WTC11 (cell line): Measurements from ENCODE around the gene IFNG.

ENCODE experiments used
- IRF2 ChIP-seq: sonication (generic); formaldehyde crosslinking; IDR thresholded peaks from 2 replicates; pipeline ENCODE4 v1.8.0; 2022; ENCODE audit warnings: low read depth, missing genetic modification reagents, borderline replicate concordance
- KAT7 ChIP-seq: sonication (generic); formaldehyde crosslinking; IDR thresholded peaks from 2 replicates; pipeline ENCODE4 v1.8.1; 2023; ENCODE audit warnings: missing genetic modification reagents, mild to moderate bottlenecking, borderline replicate concordance
- ZNF423 ChIP-seq: fragments of 250-450 bp; sonication (Bioruptor Pico); IDR thresholded peaks from 2 replicates; pipeline ENCODE4 v2.1.2; 2022; ENCODE audit warnings: mild to moderate bottlenecking, moderate library complexity
- TF ChIP-seq, protein P1 (sequence below): sonication (generic); formaldehyde crosslinking; IDR thresholded peaks from 2 replicates; pipeline ENCODE4 v1.8.0; 2022; ENCODE audit warnings: missing genetic modification reagents
- TF ChIP-seq, protein P2 (sequence below): fragments of 200-600 bp; IDR thresholded peaks from 2 replicates; pipeline ENCODE4 v1.8.0; 2022; ENCODE audit warnings: antibody characterized with exemption
- TF ChIP-seq, protein P3 (sequence below): sonication (generic); formaldehyde crosslinking; IDR thresholded peaks from 2 replicates; pipeline ENCODE4 v1.8.1; 2023; ENCODE audit warnings: mild to moderate bottlenecking, missing genetic modification reagents, moderate library complexity
- TF ChIP-seq, protein P4 (sequence below): fragments of 250-450 bp; sonication (Bioruptor Pico); IDR thresholded peaks from 2 replicates; pipeline ENCODE4 v1.8.0; 2021; ENCODE audit warnings: mild to moderate bottlenecking
- TF ChIP-seq, protein P5 (sequence below): sonication (generic); formaldehyde crosslinking; IDR thresholded peaks from 2 replicates; pipeline ENCODE4 v1.8.1; 2023; ENCODE audit warnings: mild to moderate bottlenecking, missing genetic modification reagents
- TF ChIP-seq, protein P6 (sequence below): sonication (generic); formaldehyde crosslinking; IDR thresholded peaks from 2 replicates; pipeline ENCODE4 v1.8.0; 2022; ENCODE audit warnings: mild to moderate bottlenecking, missing genetic modification reagents

DNA sequence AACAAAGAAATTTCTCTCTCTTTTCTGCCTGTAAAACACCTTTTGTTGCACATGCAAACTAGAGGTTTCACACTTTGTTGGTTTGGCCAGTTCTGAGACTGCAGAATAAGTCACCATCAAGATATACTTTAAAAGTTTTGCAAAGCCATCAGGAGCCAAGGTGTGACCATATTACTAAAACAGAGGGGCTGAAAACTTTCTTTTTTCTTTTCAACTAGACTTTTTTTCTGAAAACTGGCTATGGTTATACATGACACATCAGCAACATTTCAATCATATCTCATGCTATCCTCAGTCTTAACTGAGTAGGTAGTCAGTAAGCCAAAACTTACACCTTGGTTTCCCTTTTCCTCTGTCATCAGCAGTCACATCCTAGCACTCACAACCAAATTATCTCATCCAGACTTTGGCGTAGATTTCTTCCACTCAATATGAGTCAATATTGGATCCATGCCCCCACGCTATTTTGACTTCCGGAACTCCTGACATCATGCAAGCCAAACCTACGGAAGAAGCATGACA lies 4.1 kb upstream of the IFNG start:
- TF ChIP-seq, protein P1, sequence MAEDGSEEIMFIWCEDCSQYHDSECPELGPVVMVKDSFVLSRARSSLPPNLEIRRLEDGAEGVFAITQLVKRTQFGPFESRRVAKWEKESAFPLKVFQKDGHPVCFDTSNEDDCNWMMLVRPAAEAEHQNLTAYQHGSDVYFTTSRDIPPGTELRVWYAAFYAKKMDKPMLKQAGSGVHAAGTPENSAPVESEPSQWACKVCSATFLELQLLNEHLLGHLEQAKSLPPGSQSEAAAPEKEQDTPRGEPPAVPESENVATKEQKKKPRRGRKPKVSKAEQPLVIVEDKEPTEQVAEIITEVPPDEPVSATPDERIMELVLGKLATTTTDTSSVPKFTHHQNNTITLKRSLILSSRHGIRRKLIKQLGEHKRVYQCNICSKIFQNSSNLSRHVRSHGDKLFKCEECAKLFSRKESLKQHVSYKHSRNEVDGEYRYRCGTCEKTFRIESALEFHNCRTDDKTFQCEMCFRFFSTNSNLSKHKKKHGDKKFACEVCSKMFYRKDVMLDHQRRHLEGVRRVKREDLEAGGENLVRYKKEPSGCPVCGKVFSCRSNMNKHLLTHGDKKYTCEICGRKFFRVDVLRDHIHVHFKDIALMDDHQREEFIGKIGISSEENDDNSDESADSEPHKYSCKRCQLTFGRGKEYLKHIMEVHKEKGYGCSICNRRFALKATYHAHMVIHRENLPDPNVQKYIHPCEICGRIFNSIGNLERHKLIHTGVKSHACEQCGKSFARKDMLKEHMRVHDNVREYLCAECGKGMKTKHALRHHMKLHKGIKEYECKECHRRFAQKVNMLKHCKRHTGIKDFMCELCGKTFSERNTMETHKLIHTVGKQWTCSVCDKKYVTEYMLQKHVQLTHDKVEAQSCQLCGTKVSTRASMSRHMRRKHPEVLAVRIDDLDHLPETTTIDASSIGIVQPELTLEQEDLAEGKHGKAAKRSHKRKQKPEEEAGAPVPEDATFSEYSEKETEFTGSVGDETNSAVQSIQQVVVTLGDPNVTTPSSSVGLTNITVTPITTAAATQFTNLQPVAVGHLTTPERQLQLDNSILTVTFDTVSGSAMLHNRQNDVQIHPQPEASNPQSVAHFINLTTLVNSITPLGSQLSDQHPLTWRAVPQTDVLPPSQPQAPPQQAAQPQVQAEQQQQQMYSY (CRISPR knock-in tag): no peak
- TF ChIP-seq, protein P2, sequence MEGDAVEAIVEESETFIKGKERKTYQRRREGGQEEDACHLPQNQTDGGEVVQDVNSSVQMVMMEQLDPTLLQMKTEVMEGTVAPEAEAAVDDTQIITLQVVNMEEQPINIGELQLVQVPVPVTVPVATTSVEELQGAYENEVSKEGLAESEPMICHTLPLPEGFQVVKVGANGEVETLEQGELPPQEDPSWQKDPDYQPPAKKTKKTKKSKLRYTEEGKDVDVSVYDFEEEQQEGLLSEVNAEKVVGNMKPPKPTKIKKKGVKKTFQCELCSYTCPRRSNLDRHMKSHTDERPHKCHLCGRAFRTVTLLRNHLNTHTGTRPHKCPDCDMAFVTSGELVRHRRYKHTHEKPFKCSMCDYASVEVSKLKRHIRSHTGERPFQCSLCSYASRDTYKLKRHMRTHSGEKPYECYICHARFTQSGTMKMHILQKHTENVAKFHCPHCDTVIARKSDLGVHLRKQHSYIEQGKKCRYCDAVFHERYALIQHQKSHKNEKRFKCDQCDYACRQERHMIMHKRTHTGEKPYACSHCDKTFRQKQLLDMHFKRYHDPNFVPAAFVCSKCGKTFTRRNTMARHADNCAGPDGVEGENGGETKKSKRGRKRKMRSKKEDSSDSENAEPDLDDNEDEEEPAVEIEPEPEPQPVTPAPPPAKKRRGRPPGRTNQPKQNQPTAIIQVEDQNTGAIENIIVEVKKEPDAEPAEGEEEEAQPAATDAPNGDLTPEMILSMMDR: no peak
- TF ChIP-seq, protein P3, sequence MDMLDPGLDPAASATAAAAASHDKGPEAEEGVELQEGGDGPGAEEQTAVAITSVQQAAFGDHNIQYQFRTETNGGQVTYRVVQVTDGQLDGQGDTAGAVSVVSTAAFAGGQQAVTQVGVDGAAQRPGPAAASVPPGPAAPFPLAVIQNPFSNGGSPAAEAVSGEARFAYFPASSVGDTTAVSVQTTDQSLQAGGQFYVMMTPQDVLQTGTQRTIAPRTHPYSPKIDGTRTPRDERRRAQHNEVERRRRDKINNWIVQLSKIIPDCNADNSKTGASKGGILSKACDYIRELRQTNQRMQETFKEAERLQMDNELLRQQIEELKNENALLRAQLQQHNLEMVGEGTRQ (CRISPR knock-in tag): no peak
- TF ChIP-seq, protein P4, sequence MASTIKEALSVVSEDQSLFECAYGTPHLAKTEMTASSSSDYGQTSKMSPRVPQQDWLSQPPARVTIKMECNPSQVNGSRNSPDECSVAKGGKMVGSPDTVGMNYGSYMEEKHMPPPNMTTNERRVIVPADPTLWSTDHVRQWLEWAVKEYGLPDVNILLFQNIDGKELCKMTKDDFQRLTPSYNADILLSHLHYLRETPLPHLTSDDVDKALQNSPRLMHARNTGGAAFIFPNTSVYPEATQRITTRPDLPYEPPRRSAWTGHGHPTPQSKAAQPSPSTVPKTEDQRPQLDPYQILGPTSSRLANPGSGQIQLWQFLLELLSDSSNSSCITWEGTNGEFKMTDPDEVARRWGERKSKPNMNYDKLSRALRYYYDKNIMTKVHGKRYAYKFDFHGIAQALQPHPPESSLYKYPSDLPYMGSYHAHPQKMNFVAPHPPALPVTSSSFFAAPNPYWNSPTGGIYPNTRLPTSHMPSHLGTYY (CRISPR knock-in tag): no peak
- TF ChIP-seq, protein P5, sequence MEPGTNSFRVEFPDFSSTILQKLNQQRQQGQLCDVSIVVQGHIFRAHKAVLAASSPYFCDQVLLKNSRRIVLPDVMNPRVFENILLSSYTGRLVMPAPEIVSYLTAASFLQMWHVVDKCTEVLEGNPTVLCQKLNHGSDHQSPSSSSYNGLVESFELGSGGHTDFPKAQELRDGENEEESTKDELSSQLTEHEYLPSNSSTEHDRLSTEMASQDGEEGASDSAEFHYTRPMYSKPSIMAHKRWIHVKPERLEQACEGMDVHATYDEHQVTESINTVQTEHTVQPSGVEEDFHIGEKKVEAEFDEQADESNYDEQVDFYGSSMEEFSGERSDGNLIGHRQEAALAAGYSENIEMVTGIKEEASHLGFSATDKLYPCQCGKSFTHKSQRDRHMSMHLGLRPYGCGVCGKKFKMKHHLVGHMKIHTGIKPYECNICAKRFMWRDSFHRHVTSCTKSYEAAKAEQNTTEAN (CRISPR knock-in tag): no peak
- no peak for TF ChIP-seq IRF2 (CRISPR knock-in tag)
- no peak for TF ChIP-seq KAT7 (CRISPR knock-in tag)
- TF ChIP-seq ZNF423 (CRISPR knock-in tag): no peak
- TF ChIP-seq, protein P6, sequence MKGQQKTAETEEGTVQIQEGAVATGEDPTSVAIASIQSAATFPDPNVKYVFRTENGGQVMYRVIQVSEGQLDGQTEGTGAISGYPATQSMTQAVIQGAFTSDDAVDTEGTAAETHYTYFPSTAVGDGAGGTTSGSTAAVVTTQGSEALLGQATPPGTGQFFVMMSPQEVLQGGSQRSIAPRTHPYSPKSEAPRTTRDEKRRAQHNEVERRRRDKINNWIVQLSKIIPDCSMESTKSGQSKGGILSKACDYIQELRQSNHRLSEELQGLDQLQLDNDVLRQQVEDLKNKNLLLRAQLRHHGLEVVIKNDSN (CRISPR knock-in tag): no peak
